ENCODE results near the gene ADAMTS18.

The ADAMTS18 gene

GRCh38 chr16:77393955-77394354, 40.9 kb downstream of the ADAMTS18 start:
- DNase-seq, result no peak

- no peak for DNase-seq
Observed at GRCh38 chr16:77387815-77388209, 47.0 kb downstream of the ADAMTS18 start.

- no peak for DNase-seq
Observed at GRCh38 chr16:77386831-77387814, 47.7 kb downstream of the ADAMTS18 start.

- DNase-seq, result no peak
Observed at GRCh38 chr16:77385481-77385880, 49.4 kb downstream of the ADAMTS18 start.

- DNase-seq, result no peak
Observed at GRCh38 chr16:77383606-77384187, 51.1 kb downstream of the ADAMTS18 start.

GRCh38 chr16:77376358-77376757, 58.5 kb downstream of the ADAMTS18 start:
- DNase-seq, result no peak

- DNase-seq, result no peak
Observed at GRCh38 chr16:77375396-77375795, 59.4 kb downstream of the ADAMTS18 start.

GRCh38 chr16:77374384-77374783, 60.5 kb downstream of the ADAMTS18 start:
- no peak for DNase-seq

- no peak for DNase-seq
Observed at GRCh38 chr16:77373726-77374125, 61.1 kb downstream of the ADAMTS18 start.

- no peak for DNase-seq
Observed at GRCh38 chr16:77364770-77365169, 70.1 kb downstream of the ADAMTS18 start.

- peak in 4 of 51 donors; percentile 1 to 58 (median 10) for DNase-seq
Observed at GRCh38 chr16:77359065-77359502, 75.8 kb downstream of the ADAMTS18 start.

GRCh38 chr16:77353587-77354263, 81.1 kb downstream of the ADAMTS18 start:
- no peak for DNase-seq

GRCh38 chr16:77344341-77344740, 90.5 kb downstream of the ADAMTS18 start:
- no peak for DNase-seq

- DNase-seq, result no peak
Observed at GRCh38 chr16:77336637-77337036, 98.2 kb downstream of the ADAMTS18 start.

GRCh38 chr16:77335652-77336234, 99.1 kb downstream of the ADAMTS18 start:
- DNase-seq, result no peak

GRCh38 chr16:77332792-77333191, 102.0 kb downstream of the ADAMTS18 start:
- DNase-seq, result no peak

- no peak for DNase-seq
Observed at GRCh38 chr16:77331802-77332586, 102.8 kb downstream of the ADAMTS18 start.

- no peak for DNase-seq
Observed at GRCh38 chr16:77331043-77331442, 103.8 kb downstream of the ADAMTS18 start.

GRCh38 chr16:77330332-77331042, 104.3 kb downstream of the ADAMTS18 start:
- DNase-seq, result no peak

GRCh38 chr16:77328768-77329167, 106.1 kb downstream of the ADAMTS18 start:
- no peak for DNase-seq

Measured in hypothalamus (tissue), 51 donors.